ENCODE data around the gene KCNK1.
A peak's percentile ranks its signal among the peaks of the same experiment; 100 is the strongest.

Gene KCNK1

DNA sequence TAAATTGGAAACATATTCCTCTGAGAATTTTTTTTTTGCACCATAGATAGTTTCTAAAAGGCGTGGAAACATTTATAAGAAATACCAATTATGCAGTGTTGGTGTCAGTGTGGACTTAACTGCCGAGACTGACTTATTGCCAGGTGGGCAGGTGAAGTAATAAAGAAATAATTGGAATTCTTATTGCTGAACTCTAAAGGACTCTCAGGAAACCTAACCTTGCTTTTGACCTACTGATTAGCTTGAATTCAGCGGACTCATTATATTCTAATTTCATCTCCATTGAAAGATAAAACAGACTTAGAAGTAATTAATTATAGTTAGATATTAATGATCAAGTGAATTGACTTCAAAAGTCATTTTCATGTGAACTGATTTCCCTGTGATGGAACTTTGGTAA is 26.3 kb downstream of the KCNK1 start:
- H3K4me3 ChIP-seq (ENCODE audit: control insufficient read depth, low read depth, low read length), result no peak overlapping the region
- DNase-seq (ENCODE audit: low read depth), result no peak
- TF ChIP-seq, protein P1, sequence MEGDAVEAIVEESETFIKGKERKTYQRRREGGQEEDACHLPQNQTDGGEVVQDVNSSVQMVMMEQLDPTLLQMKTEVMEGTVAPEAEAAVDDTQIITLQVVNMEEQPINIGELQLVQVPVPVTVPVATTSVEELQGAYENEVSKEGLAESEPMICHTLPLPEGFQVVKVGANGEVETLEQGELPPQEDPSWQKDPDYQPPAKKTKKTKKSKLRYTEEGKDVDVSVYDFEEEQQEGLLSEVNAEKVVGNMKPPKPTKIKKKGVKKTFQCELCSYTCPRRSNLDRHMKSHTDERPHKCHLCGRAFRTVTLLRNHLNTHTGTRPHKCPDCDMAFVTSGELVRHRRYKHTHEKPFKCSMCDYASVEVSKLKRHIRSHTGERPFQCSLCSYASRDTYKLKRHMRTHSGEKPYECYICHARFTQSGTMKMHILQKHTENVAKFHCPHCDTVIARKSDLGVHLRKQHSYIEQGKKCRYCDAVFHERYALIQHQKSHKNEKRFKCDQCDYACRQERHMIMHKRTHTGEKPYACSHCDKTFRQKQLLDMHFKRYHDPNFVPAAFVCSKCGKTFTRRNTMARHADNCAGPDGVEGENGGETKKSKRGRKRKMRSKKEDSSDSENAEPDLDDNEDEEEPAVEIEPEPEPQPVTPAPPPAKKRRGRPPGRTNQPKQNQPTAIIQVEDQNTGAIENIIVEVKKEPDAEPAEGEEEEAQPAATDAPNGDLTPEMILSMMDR (conservative IDR thresholded peaks at IDR 0.05; ENCODE audit: control insufficient read depth, insufficient read depth, low read depth, low read length), result no peak

DNA sequence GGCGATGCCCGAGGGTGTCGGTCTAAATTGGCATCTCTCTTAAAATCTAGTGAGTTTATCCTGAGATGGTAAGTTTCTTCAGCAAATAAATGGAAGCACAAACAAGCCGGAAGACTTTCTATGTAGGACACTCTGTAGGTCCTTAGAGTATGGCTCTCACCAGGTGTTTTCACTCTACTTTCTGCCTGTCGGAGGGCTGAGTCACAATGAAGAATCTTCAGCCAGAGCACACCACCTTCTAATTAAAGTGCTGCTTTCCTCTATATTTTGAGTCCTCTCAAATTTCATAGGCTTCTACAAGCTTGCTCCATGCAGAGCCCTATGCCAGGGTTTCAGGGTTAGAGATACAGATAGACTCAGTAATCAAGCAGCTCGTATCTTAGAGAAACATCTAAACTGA is 27.1 kb downstream of the KCNK1 start:
- TF ChIP-seq, protein P1 (conservative IDR thresholded peaks at IDR 0.05; ENCODE audit: control insufficient read depth, insufficient read depth, low read depth, low read length), result no peak
- H3K4me3 ChIP-seq (ENCODE audit: control insufficient read depth, low read depth, low read length), result no peak overlapping the region
- no peak for DNase-seq (ENCODE audit: low read depth)

GRCh38 chr1:233647073-233647472 is 33.2 kb downstream of the KCNK1 start:
- peak; percentile 44 for DNase-seq (ENCODE audit: low read depth)
- TF ChIP-seq, protein P1 (conservative IDR thresholded peaks at IDR 0.05; ENCODE audit: control insufficient read depth, insufficient read depth, low read depth, low read length), result no peak
- no peak overlapping the region for H3K4me3 ChIP-seq (ENCODE audit: control insufficient read depth, low read depth, low read length)

- DNase-seq (ENCODE audit: low read depth), result no peak
- TF ChIP-seq, protein P1 (conservative IDR thresholded peaks at IDR 0.05; ENCODE audit: control insufficient read depth, insufficient read depth, low read depth, low read length), result no peak
These were observed 33.7 kb downstream of the KCNK1 start for GRCh38 chr1:233647636-233648035.

DNA sequence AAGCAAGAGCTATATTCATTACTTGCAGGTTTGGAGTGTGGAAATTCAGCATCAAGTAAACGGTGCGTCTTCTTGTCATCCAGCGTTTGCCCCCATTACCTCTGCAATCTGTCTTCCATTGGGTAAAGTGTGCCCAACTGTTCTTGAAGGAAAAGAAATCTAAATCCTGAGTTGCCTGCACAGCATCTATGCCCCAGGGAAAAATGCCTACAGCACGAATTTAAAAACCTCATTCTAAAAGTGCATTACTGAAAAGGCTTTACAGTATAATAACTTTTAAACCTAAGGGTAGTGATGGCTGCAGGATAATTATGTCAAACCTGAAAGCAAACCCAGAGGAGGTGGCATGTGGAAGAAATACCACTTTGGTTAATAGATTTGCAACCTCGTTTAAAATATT is 37.2 kb downstream of the KCNK1 start:
- no peak overlapping the region for H3K4me3 ChIP-seq (ENCODE audit: control insufficient read depth, low read depth, low read length)
- TF ChIP-seq, protein P1 (conservative IDR thresholded peaks at IDR 0.05; ENCODE audit: control insufficient read depth, insufficient read depth, low read depth, low read length), result no peak
- no peak for DNase-seq (ENCODE audit: low read depth)

More at GRCh38 chr1:233647636-233648035, 33.7 kb downstream of the KCNK1 start:
- no peak overlapping the region for H3K4me3 ChIP-seq (ENCODE audit: control insufficient read depth, low read depth, low read length)

GRCh38 chr1:233651563-233652233 is 37.8 kb downstream of the KCNK1 start:
- TF ChIP-seq, protein P1 (conservative IDR thresholded peaks at IDR 0.05; ENCODE audit: control insufficient read depth, insufficient read depth, low read depth, low read length), result no peak
- DNase-seq (ENCODE audit: low read depth), result no peak
- H3K4me3 ChIP-seq (ENCODE audit: control insufficient read depth, low read depth, low read length), result no peak overlapping the region

All from fibroblast of mammary gland (primary cell).